ENCODE measurements around the gene PAPOLG.
"Not testable (repeated sequence)": the region's sequence is repeated elsewhere in the genome, so short reads cannot be mapped to it uniquely, and the experiment has no call there.

PAPOLG gene

DNA sequence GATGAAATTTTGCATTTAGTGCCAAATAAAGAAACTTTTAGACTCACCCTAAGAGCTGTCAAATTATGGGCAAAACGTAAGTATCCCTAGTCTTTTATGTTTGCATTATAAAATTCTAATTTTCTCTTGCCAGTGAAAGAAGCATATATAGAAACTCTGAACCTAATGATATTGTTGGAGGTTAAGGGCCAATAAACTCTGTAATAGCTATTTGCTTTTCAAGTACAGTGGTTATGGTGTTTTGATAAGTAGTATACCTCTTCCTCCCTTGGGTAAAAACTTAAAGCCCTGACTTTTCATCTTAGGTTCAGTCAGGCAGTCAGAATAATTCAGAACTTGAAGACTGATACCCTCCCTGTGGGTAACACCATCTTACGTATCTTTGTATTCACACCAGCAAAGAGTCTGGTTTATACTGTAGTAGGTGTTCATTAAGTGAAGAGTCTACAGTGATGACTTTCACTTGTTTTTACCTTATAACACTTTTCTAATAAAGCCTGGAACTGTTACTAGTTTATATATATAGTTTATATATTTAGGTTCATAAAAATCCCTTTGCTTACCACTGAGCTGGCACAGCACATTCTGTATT, 19.1 kb downstream of the PAPOLG start:
- DNase-seq: no peak

DNA sequence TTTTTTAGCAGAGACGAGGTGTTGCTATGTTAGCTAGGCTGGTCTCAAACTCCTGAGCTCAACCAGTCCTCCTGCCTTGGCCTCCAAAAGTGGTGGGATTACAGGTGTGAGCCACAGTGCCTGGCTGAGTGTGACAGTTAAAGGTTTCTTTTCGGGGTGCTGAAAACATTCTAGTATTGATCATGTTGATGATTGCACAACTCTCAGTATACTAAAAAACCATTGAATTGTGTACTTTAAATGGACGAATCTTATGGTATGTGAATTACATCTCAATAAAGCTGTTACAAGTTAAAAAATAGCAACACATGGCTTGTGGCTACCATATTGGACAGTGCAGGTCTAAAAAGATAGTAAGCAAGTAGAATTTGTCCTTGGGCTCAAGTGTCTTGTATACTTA, 22.3 kb downstream of the PAPOLG start:
- no peak for DNase-seq

DNA sequence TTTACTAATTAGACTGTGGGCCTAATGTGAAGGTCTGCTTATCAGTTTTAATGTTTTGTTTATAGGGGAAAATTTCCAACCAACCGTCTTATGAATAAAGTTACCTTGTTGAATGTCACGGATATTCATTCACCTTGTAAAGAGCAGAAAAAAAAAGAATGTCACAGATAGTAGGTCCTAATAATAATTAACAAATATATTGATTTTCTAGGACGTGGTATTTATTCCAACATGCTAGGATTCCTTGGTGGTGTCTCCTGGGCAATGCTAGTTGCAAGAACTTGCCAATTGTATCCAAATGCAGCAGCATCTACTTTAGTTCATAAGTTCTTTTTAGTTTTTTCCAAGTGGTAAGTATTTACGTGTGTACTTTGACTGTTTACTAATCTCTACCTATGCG, 23.4 kb downstream of the PAPOLG start:
- no peak for DNase-seq

DNA sequence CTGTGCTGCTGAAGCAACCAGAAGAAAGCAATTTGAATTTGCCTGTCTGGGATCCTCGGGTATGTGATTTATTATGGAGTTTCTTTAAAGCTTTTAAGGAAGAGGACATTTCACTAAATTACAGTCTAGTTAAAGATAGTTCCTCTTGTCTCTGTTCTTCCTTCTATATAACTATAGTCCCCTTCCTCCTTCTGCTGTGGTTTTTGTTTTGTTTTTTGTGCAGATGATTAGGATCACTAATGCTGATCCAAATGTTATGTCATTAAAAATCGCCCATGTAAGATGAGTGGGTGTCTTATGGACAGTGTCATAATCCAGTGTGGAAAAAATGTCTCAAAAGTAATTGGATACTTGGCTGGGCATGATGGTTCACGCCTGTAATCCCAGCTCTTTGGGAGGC, 24.7 kb downstream of the PAPOLG start:
- DNase-seq: no peak

DNA sequence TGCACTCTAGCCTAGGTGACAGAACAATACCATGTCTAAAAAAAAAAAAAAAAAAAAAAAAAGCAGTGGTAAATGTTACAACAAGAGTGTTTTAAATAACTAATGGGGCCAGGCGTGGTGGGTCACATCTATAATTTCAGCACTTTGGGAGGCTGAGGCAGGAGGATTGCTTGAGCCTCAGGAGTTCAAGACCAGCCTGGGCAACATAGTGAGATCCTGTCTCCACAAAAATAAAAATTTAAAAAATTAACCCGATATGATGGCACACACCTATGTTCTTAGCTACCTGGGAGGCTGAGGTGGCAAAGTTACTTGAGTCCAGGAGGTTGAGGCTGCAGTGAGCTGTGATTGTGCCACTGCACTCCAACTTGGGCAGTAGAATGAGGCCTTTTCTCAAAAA, 37.1 kb downstream of the PAPOLG start:
- DNase-seq: no peak

DNA sequence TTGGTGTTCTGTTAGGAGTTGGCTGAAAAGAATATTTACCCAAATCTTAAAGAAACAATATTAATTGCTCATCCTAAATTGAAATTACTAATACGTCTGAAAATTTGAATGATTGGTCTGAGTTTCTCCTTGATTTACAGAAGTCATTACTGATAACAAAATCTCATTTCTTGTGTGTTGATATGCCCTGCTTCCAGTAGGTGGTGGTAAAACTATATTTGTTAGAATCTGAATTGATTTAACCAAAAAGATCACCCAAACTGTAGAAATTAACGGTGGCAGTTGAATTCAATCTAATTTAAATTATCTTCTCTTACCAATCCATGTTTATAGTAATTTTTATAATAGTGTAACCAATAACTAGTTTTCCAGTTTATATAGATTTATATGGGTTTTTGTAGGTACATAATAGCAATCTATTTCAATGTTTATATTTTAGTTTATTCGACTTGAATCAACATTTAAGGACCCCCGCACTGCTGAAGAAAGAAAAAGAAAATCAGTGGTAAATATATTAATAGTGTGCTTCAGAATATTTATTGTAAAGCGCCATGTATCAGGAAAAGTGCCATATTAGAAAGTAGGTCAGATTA, 38.3 kb downstream of the PAPOLG start:
- no peak for DNase-seq

DNA sequence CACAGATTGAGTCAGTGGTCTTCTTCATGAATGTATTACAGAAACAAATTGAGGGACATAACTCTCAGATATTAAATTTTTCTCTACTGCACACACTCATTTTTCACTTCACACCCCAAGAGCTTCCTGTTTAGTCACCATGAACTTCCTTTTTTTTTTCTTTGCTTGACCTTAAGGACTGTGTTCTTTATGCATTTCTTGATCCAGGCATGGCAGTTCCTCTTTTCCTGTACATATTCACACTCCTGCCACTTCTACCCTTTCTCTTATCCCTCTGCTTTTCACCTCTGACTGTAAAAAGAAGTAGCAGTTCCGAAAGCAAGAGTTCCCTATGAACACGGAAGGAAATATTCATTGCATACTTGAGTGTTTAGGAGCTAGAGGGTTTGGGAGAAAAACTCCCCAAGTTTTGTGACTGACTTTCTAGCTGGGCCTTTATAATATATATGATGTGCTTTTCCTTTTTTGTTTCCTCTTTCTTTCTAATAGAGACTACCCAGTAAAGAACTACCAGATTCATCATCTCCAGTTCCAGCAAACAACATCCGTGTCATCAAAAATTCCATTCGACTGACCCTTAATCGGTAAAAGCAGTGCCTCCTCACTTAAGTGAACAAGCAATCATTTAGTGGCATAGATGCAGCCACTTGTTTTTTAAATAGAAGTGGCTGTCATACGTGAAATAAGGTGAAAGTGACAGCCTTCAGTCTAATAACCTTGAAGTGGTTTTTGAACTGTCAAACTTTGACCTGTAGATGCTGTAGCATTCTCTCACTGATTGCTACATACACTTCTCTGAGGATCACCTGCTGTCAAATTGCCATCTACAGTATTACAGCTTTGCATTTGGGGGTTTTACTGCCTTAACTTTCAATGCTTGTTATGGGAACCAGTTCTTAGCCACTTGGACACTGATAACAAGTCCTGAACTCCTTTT, 40.8 kb downstream of the PAPOLG start:
- no peak for DNase-seq

DNA sequence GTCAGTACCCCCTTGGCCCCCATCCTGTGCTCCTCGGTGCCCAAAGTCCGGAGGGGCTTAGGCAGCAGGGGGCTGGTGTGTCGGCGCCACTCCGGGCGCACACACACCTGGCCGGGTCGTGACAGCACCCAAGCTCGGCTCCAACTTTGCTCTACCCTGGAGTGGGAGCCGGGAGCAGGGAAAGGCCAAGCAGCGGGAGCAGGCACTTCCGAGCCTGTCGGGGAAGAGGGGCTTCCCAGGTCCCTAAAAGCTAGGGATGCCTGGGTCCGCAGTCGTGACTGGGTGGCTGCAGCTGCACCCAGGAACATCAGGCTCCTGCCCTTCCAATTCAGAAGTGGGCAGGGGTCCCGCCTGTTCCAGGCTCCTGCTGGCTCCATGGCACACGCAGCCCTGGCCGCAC, 48.4 kb downstream of the PAPOLG start:
- DNase-seq: no peak

DNA sequence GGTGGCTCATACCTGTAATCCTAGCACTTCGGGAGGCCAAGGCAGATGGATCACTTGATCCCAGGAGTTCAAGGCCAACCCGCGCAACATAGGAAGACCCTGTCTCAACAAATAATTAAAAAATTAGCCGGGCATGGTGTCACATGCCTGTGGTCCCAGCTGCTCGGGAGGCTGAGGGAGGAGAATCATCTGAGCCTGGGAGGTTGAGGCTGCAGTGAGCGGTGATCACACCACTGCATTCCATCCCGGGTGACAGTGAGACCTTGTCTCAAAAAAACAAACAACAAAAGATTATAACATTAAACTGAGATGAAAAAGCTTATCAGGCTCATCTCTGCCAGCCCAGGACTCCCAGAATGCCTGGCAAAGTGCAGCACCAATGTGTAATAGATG, 50.5 kb downstream of the PAPOLG start:
- DNase-seq: no peak

DNA sequence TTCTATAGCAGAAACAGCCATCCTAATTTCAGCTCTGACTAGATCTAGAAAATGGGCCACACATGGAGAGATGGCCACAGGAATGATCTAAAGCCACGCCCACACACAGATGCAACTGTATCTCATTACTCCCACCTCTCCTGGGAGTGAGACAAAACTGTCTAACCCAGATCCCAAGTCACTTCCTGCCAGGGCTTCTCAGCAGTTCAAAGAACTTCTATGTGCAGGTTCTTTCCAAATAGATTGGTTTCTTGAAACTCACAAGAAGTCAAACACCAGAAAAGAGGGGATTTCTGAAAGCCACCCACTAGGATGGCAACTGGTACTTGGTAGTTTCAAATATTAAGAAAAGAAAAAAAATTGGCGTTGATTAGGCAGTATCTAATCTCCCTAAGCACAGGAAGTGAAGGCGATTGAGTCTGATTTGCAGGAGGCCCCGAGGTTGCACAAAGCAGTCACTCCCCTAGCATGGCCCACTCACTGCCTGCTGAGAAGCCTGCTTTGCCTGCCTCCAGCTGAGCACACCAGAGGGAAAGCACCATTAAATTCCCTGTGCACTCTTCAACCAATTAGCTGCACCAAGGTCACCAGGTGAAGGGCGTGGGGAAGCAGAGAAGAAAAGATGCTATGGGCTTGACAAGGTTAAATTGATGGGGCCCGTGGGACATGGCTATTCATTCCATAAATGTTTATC, 51.1 kb downstream of the PAPOLG start:
- no peak for DNase-seq

DNA sequence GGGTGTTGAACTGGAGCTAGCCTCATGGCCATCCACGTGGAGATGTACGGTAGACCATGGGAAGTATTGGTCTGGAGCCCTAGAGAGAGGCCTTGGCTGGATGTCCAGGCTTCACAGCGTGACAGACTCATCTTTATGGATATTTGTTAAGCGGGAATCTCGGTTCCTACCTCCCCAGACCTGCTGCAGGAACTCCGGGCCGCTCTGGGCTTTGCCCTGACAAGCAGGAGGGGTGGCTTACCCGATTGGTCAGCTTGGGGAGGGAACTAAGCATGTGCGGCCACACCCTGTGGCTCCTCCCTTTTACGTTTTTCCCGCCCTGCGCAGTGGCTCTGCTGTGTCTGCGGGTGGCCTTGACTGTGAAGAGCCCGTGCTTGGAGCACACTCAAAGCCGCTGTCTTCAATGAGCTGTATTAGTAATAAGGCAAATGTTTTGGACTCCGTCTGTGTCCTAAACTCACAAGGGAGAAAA, 52.3 kb downstream of the PAPOLG start:
- DNase-seq: no peak

DNA sequence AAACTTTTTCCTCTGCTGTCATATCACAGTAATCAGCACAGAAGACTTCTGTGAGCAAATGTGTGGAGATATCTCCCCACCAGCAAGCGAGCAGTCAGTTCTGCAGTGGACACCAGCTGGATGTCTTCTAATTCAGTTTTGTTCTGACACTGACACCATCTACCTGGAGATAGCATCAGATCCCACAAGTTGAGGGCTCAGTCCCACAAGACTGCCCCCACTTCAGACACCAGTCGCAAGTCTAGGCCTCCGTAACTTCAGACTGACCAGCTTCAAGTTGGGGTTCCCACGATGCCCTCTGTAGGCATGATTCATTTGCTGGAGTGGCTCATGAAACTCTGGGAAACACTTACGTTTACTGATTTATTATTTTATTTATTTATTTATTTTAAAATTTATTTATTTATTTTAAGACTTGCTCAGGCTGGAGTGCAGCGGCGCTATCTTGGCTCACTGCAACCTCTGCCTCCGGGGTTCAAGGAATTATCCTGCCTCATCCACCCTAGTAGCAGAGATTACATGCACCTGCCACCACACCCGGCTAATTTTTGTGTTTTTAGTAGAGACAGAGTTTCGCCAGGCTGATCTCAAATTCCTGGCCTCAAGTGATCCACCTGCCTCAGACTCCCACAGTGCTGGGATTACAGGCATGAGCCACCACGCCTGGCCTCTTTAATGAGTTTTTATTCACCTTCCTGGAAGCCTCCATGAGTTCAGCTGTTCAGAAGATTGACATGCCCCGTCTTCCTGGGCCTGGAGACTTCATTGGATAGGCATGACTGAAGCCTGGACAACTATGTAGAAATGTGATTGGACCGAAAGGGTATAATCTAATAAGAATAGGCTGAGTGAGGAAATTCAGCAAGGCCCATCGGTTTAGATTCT, 55.7 kb downstream of the PAPOLG start:
- no peak for DNase-seq

DNA sequence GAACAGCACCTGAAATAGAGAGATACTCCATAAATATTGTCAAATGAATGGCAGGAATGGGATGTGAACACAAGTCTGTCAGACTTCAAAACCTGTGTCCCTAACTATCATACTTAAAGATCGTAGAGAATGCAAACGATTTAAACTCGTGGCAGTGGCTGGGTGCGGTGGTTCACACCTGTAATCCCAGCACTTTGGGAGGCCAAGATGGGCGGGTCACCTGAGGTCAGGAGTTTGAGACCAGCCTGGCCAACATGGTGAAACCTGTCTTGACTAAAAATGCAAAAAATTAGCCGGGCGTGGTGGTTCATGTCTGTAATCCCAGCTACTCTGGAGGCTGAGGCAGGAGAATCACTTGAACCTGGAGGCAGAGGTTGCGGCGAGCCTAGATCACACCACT, 61.1 kb downstream of the PAPOLG start:
- not testable (repeated sequence) for DNase-seq

DNA sequence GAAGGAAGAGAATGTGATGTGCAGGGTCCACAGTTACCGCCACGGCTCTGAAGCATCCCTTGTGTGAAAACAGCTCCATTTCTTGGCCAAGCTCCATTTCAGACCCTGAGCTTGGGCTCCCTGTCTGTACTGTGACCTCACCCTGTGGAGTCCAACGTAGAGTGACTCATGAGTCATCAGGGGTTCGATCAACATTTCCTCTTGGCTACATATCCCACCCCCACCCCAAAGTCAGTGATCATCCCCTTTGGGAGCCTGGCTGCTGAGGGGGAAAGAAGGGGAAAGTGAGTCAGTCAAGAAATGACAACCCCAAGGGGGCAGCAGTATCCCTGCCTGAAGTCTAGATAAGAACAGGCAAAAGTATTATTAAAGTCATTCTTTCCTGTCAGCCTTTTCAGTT, 62.2 kb downstream of the PAPOLG start:
- DNase-seq: no peak

DNA sequence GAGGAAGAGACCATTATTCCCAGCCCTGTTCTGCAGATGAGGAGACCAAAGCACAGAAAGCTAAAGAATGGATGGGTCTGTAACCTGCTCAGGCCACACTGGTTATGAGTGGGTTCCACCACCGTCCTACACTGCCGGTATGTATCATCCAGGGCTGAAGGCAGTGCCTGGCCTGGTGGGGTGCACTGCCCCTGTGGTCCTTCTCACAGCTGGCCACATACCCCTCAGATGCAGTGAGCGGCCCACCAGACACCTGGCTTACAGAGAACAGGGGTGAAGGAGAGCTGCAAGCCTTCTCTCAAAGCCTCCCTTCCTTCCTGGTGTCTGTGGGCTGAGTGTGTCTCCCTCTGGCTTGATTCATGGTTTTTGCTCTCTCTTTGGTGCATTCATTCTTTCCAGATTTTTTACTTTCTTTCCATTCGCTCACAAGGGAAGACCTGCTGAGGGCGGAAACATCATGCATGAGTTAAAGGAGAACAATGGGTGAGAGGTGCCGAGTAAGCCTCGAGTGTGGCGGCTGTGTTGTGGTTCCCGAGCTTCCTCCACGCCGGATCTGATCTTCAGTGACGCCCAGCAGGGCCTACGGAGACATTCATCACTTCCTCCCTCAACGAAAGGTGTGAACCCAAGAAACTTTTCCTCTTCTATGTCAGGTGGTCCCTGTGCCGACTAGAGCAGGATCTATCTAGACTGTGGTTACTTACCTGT, 63.2 kb downstream of the PAPOLG start:
- DNase-seq: no peak

DNA sequence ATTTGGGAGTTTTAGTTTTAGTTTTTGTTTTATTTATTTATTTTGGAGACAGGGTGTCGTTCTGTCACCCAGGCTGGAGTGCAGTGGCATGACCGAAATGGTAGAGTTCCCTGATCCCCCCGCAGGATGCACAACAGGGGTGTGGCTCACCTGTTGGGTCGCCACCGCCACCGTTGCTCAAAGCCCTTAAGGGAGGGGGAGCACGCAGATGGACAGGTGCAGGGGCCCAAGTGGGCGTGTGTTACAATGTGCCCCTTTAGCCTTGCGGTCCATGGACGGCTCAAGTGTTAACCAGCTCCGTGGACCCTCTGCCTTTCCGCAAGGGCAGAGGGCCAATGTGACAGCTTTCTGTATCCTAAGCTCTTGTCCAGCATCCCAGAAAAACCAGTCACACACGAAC, 63.9 kb downstream of the PAPOLG start:
- no peak for DNase-seq

DNA sequence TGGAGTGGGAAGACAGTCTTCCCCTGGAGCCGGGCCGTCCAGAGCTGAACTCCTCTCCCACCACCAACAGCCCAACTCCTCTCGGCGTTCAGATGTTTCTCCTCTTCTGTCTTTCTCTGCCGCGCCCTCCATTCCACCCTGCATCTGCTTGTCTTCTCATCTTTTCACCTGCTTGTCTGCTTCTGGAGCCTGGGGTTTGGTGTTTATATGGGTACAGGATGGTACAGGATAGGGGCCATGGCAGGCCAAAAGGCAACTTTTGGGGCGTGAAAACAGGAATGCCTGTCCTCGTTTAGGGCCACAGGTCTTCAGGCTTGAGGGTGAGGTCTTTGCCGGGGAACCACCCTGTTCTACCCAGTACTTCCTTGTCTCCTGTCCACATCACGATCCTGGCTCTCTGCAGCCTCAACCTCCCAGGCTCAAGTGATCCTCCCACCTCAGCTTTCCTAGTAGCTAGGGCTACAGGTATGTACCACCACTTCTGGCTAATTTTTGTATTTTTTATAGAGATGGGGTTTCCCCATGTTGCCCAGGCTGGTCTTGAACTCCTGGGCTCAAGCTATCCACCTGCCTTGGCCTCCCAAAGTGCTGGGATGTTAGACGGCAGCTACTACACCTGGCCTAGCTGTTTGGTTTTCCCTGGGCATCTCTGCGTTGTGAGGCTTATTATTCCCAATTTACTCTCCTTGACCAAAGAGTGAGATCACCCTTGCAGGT, 64.5 kb downstream of the PAPOLG start:
- DNase-seq: no peak

DNA sequence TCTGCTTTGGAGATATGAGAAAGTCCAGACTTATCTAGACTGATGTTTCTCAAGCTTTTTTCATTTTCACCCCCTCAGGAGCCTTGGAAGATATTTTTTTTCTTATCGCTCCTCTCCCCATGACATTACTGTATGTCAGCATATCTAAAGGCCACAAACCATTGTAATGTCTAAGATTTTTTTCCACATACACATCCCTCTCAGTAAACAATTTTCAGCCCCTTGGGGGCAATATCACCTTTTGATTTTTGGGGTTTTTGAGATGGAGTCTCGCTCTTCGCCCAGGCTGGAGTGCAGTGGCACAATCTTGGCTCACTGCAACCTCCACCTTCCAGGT, 65.0 kb downstream of the PAPOLG start:
- DNase-seq: no peak

DNA sequence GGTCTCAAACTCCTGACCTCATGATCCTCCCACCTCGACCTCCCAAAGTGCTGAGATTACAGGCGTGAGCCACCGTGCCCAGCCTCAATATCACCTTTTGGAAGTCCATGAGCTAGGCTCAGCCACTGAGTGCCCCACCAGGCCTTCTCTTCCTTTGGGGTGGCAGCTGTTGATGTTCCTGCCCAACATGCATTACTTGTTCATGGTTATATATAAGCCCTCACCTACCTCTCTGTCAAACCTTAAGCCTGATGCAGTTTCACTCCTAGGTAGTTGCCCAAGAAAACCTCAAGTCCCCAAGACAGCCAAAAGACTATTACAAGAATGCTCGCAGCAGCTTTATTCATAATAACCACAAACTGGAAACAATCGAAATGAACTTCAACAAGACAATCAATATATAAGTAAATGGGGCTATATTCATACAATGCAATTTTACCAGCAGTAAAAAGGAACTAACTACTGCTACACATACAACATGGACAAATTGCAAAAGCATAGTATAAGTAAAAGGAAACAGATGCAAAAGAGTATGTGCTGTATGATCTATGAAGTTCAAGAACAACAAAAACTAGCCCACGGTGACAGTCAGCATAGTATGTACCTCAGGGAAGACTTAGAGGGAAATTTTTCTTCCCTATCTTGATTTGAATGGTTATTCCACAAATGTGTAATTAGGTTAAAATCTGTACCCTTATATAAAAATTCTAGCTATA, 65.7 kb downstream of the PAPOLG start:
- DNase-seq: no peak

DNA sequence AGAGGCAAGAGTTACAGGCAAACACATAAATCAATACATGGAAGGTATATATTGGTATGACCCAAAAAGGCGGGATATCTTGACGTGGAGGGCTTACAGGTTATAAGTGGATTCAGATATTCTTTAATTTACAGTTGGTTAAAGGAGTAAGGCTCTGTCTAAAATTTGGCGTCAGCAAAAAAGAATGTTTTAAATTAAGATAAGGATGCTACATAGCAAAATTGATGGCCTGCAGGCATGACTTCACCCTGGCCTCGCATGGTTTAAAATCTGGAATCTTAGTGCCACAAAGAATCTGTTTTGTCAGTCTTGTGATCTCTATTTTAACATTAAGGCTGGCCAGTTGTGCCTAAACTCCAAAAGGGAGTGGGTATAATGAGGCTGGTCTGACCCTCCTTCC, 66.9 kb downstream of the PAPOLG start:
- no peak for DNase-seq

Data from NCI-H1092 (cell line).